IPS DF 6.9 (cell line): Measurements from ENCODE around the gene TEPSIN.

ENCODE experiments used
- DNase-seq: peaks from one replicate; pipeline ENCODE4 v3.0.0-alpha.2; 2013; ENCODE audit warnings: low read depth, low spot score
- H3K27ac ChIP-seq: one replicate; pipeline ENCODE4 v1.5.1; 2013; ENCODE audit warnings: low read length, control low read depth
- H3K27me3 ChIP-seq: 2 replicates; pipeline ENCODE4 v1.6.1; 2013; ENCODE audit warnings: mild to moderate bottlenecking, low read length; ENCODE audit not compliant: control insufficient read depth, insufficient read depth
- H3K36me3 ChIP-seq: 2 replicates; pipeline ENCODE4 v1.6.1; 2013; ENCODE audit warnings: low read length; ENCODE audit not compliant: control insufficient read depth, insufficient read depth
- H3K4me1 ChIP-seq: 2 replicates; pipeline ENCODE4 v1.6.1; 2013; ENCODE audit warnings: low read length; ENCODE audit not compliant: control insufficient read depth, insufficient read depth
- H3K4me3 ChIP-seq: 2 replicates; pipeline ENCODE4 v1.5.1; 2013; ENCODE audit warnings: mild to moderate bottlenecking, low read length
- H3K9me3 ChIP-seq: 2 replicates; pipeline ENCODE4 v1.6.1; 2013; ENCODE audit warnings: low read length, inconsistent platforms; ENCODE audit not compliant: control insufficient read depth, insufficient read depth
- WGBS: extraction: QIAGEN DNeasy Blood & Tissue Kit; methylation state at CpG from one replicate; pipeline ENCODE4 v1.1.7; 2013; ENCODE audit warnings: mixed read lengths, missing lambda C conversion rate; ENCODE audit not compliant: insufficient read length, insufficient coverage; 5-methylcytosine and 5-hydroxymethylcytosine counted together

Gene TEPSIN

DNA sequence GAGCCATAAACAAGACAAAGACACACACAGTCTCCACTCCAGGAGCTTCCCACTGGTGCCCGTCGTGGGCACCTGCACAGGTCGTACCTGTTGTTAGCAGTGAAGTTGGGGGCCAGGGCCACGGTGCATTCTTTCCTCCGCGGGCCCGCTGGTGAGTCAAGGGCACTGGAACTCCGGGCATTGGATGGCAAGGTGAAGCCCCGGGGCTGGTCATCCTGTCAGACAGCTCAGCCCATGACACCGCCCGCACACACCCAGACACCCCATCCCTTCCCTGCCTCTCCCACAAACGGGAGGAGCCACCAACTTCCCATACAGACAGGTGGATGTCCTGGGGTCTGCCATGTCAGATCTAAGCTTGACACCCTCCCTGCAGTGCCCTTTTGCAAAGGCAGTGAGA is 32.2 kb downstream of the TEPSIN start:
- Histone ChIP-seq H3K27me3 (no peaks in the 10 kb centered on the region), H3K9me3 (no peaks in the 10 kb centered on the region), H3K4me1 (0 out of 2 replicates have a peak, but pooled peaks cover 1% of the 10 kb centered on the region), H3K27ac (no peak overlapping the region), H3K36me3 (peaks cover 7% of the 10 kb centered on the region), H3K4me3 (no peak overlapping the region)
- WGBS = no CpG with 5 or more reads among the region's 12 CpGs
- DNase-seq = no peak

- WGBS = no CpG with 5 or more reads among the region's 4 CpGs
These were observed 32.7 kb downstream of the TEPSIN start for GRCh38 chr17:81206166-81206565.

DNA sequence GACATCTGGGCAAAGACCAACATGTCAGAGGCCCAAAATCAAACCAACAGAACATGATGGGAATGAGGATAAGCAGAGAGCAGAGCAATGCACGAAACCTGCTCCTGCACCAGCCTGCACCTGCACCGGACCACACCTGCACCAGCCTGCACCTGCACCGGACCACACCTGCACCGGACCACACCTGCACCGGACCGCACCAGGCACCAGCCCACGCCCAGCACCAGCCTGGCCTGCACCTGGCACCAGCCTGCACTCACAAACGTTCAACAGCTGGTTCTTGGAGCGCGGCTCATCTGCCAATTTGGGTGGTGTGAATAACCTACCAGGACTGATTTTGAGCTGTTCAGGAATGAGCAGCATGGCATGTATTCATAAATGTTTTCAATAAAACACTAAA is 34.3 kb downstream of the TEPSIN start:
- 0 out of 2 replicates have a peak, but pooled peaks cover 1% of the 10 kb centered on the region for H3K4me1 ChIP-seq
- no peaks in the 10 kb centered on the region for H3K27me3 ChIP-seq
- no CpG with 5 or more reads among the region's 10 CpGs for WGBS
- no peaks in the 10 kb centered on the region for H3K9me3 ChIP-seq
- H3K27ac ChIP-seq = no peak overlapping the region
- H3K36me3 ChIP-seq = peaks cover 16% of the 10 kb centered on the region
- no peak for DNase-seq
- no peak overlapping the region for H3K4me3 ChIP-seq

More at GRCh38 chr17:81206166-81206565, 32.7 kb downstream of the TEPSIN start:
- Histone ChIP-seq H3K27ac (no peak overlapping the region), H3K9me3 (no peaks in the 10 kb centered on the region), H3K27me3 (no peaks in the 10 kb centered on the region), H3K4me3 (no peak overlapping the region), H3K36me3 (peaks cover 7% of the 10 kb centered on the region), H3K4me1 (0 out of 2 replicates have a peak, but pooled peaks cover 1% of the 10 kb centered on the region)
- DNase-seq = no peak

- Histone ChIP-seq H3K4me3 (no peak overlapping the region), H3K36me3 (peaks cover 22% of the 10 kb centered on the region), H3K27me3 (no peaks in the 10 kb centered on the region), H3K9me3 (no peaks in the 10 kb centered on the region), H3K4me1 (0 out of 2 replicates have a peak, but pooled peaks cover 1% of the 10 kb centered on the region), H3K27ac (no peak overlapping the region)
- DNase-seq = no peak
- WGBS = no CpG with 5 or more reads among the region's 20 CpGs
These were observed 35.7 kb downstream of the TEPSIN start for GRCh38 chr17:81203136-81203535.

DNA sequence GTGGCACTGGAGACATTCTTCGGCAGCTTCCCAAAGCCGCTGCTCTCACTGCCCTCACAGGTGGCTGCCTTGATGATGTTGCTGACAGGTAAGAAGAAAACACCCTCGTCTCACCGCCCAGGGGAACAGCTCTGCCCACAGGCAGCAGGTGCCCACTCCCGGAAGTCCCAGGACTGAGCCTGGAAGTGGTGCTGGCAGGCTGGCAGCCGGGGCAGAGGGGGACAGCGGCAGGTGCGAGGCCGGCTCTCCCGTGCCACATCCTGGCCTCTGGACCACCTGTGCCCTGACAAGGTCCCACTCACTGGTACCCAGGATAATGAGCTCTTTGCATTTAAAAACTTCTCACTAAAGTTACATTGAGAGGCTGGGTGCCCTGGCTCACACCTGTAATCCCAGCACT is 36.5 kb downstream of the TEPSIN start:
- WGBS = no CpG with 5 or more reads among the region's 10 CpGs
- Histone ChIP-seq H3K27me3 (no peaks in the 10 kb centered on the region), H3K27ac (no peak overlapping the region), H3K36me3 (peaks cover 21% of the 10 kb centered on the region), H3K4me3 (no peak overlapping the region), H3K9me3 (no peaks in the 10 kb centered on the region), H3K4me1 (no peaks in the 10 kb centered on the region)
- no peak for DNase-seq

GRCh38 chr17:81200695-81201580 is 37.9 kb downstream of the TEPSIN start:
- H3K27me3 ChIP-seq = no peaks in the 10 kb centered on the region
- H3K9me3 ChIP-seq = no peaks in the 10 kb centered on the region
- H3K27ac ChIP-seq = no peak overlapping the region
- H3K36me3 ChIP-seq = peaks cover 21% of the 10 kb centered on the region
- DNase-seq = no peak
- WGBS = no CpG with 5 or more reads among the region's 27 CpGs
- H3K4me3 ChIP-seq = no peak overlapping the region
- H3K4me1 ChIP-seq = no peaks in the 10 kb centered on the region

DNA sequence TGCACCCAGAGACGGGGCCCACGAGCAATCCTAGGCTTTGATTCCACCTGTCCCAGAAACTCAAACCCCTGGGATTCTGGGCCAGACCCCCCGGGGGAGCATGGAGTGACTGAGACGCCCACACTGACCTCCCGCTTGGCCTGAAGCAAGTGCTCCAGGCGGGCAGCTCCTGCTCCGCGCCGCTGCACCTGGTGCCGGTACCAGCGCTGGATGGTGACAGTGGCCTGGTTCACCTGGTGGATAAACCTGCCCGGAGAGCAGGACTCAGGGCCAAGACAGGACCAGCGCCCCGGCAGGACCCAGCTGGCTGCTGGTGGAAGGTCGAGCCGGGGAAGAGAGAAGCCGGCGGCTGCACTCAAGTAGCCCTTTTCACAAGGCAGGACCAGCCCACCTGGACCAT is 38.7 kb downstream of the TEPSIN start:
- Histone ChIP-seq H3K27ac (no peak overlapping the region), H3K4me3 (no peak overlapping the region), H3K36me3 (peaks cover 24% of the 10 kb centered on the region), H3K4me1 (no peaks in the 10 kb centered on the region), H3K9me3 (no peaks in the 10 kb centered on the region), H3K27me3 (no peaks in the 10 kb centered on the region)
- WGBS = no CpG with 5 or more reads among the region's 18 CpGs
- no peak for DNase-seq

GRCh38 chr17:81199482-81199830 is 39.4 kb downstream of the TEPSIN start:
- Histone ChIP-seq H3K9me3 (no peaks in the 10 kb centered on the region), H3K36me3 (peaks cover 24% of the 10 kb centered on the region), H3K27ac (no peak overlapping the region), H3K4me3 (no peak overlapping the region), H3K27me3 (no peaks in the 10 kb centered on the region), H3K4me1 (no peaks in the 10 kb centered on the region)
- no peak for DNase-seq
- no CpG with 5 or more reads among the region's 18 CpGs for WGBS

GRCh38 chr17:81198826-81199481 is 39.9 kb downstream of the TEPSIN start:
- no peak for DNase-seq
- H3K27me3 ChIP-seq = no peaks in the 10 kb centered on the region
- H3K27ac ChIP-seq = no peak overlapping the region
- no peaks in the 10 kb centered on the region for H3K9me3 ChIP-seq
- H3K4me3 ChIP-seq = no peak overlapping the region
- peaks cover 24% of the 10 kb centered on the region for H3K36me3 ChIP-seq
- WGBS = no CpG with 5 or more reads among the region's 22 CpGs
- H3K4me1 ChIP-seq = no peaks in the 10 kb centered on the region

GRCh38 chr17:81197831-81198490 is 40.9 kb downstream of the TEPSIN start:
- Histone ChIP-seq H3K4me1 (no peaks in the 10 kb centered on the region), H3K27ac (no peak overlapping the region), H3K4me3 (no peak overlapping the region), H3K27me3 (no peaks in the 10 kb centered on the region), H3K9me3 (no peaks in the 10 kb centered on the region), H3K36me3 (peaks cover 29% of the 10 kb centered on the region)
- no CpG with 5 or more reads among the region's 21 CpGs for WGBS
- no peak for DNase-seq
